Choroid plexus epithelial cell (primary cell): ENCODE data around the gene TCEAL8.

Experiments
- DNase-seq: peaks from one replicate; pipeline ENCODE4 v3.0.0-alpha.2; 2010; ENCODE audit warnings: low read depth
- H3K4me3 ChIP-seq: 2 replicates; pipeline ENCODE4 v1.5.1; 2011; ENCODE audit warnings: low read depth, mild to moderate bottlenecking, control low read depth, low read length, moderate library complexity
- TF ChIP-seq, protein P1 (sequence below): conservative IDR thresholded peaks from 2 replicates; pipeline ENCODE4 v1.5.1; 2011; ENCODE audit warnings: low read depth, mild to moderate bottlenecking, control low read depth, inconsistent platforms, low read length, moderate library complexity

Gene TCEAL8, protein sequence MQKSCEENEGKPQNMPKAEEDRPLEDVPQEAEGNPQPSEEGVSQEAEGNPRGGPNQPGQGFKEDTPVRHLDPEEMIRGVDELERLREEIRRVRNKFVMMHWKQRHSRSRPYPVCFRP

DNA sequence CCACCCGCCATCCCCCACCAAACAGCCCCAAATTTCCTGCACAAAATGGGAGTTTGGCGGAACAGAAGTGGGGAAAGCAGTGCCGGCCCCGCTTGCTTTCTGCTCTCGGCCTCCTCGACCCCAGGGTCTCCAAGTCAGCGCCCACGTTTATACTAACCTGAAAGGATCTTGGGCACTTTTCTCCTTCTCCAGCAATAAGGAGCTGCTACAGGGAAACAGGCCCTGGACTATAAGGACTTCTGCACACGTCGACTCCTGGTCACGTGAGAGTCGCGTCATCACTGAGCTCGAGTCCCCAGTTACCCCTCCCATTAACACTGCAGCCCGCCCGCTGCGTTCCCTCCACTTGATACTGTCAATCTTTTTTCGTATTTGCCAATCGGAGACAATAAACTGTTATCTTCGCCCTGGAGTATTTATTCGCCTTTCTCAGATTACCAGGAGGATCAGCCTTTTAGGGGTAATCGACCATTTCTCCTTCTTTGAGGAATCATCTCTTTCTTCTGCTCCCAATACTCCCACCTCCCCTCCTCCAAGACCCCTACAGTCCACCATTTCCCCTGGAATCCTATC lies at the start of gene TCEAL8:
Gene TCEAL8, minus strand, starts transcription at position 235 of the 573 bp plus-strand sequence. CDS start 1,176 bp downstream, outside the sequence.
- TF ChIP-seq, protein P1, sequence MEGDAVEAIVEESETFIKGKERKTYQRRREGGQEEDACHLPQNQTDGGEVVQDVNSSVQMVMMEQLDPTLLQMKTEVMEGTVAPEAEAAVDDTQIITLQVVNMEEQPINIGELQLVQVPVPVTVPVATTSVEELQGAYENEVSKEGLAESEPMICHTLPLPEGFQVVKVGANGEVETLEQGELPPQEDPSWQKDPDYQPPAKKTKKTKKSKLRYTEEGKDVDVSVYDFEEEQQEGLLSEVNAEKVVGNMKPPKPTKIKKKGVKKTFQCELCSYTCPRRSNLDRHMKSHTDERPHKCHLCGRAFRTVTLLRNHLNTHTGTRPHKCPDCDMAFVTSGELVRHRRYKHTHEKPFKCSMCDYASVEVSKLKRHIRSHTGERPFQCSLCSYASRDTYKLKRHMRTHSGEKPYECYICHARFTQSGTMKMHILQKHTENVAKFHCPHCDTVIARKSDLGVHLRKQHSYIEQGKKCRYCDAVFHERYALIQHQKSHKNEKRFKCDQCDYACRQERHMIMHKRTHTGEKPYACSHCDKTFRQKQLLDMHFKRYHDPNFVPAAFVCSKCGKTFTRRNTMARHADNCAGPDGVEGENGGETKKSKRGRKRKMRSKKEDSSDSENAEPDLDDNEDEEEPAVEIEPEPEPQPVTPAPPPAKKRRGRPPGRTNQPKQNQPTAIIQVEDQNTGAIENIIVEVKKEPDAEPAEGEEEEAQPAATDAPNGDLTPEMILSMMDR: no peak

DNA sequence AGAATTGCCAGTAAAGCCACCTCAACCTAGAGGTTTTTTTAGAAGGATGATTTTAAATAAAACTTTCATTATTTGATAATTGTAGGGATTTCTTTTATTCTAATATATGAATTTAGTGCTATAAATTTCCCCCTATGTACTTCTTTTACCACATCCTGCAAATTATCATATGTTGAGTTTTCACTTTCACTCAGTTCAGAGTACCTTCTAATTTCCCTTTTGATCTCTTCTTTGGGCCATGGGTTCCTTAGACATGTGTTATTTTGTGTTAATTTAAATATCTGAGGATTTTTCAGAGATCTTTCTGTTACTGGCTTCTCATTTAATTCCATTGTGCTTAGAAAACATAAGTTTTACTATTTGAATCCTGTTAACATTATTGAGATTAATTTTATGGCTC lies 49.8 kb upstream of the TCEAL8 start:
- no peak for DNase-seq
- no peak overlapping the region for H3K4me3 ChIP-seq
- TF ChIP-seq, protein P1: no peak

More for the DNA sequence above, at the start of gene TCEAL8:
- DNase-seq: peak; percentile 84
- H3K4me3 ChIP-seq: peak within 1 kb of the TSS; percentile 72

DNA sequence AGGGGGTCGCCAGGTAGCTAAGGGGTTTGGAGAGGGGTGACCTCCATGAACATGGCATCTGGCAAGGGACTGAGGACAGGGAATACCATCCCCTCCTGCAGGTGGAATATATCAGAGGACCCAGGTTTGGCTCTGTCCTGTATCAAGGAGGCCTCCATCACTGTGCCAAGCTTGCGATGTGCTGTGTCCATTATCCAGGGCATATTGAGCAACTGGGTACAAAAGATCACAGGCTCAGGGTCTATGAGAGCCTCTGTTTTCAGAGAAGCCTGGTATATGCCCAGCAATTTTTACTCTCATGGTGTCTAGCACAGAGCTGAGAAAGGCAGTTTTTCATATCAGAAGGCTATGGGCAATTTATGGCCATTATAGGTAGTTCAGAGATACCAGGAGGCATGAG lies 38.2 kb upstream of the TCEAL8 start:
- TF ChIP-seq, protein P1: no peak
- DNase-seq: no peak
- H3K4me3 ChIP-seq: no peak overlapping the region

DNA sequence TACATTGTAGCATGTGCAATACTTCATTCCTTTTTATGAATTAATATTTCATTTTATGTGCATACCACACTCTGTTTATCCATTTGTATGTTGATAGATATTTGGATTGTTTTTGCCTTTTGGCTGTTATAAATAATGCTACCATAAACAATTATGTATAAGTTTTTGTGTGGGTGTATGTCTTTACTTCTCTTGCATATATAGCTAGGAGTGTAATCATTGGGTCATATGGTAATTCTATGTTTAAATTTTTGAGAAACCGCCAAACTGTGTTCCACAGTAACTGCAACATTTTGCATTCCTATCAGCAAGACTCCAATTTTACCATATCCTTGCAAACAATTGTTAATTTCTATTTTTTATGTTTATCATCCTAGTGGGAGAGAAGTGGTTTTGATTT lies 24.7 kb upstream of the TCEAL8 start:
- DNase-seq: no peak
- no peak overlapping the region for H3K4me3 ChIP-seq
- TF ChIP-seq, protein P1: no peak

DNA sequence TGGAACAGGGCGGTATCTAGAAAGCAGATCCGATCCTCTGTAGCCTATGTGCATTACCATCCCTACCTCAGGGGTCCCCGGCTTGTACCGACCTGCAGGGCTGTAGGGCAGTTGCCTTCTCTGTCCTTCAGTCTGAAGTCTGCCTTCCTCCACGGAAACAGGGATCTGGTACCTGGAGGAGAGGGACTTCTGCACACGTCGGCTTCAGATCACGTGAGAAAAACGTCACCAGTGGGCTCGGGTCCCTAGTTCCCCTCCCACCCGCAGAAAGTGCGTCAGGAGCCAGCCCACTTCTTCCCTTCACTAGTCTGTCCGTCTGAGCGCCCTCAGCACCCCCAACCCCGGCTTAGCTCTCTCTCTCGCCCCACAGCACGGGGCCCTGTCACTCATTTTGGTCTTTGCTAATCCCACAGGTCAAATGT lies 21.6 kb upstream of the TCEAL8 start, which contains the start of gene TCEAL5:
Gene TCEAL5, minus strand, starts transcription at position 170 of the 422 bp plus-strand sequence. CDS start 2,187 bp downstream, outside the sequence.
- TF ChIP-seq, protein P1: no peak
- H3K4me3 ChIP-seq: no peak within 1 kb of the TSS
- DNase-seq: no peak

DNA sequence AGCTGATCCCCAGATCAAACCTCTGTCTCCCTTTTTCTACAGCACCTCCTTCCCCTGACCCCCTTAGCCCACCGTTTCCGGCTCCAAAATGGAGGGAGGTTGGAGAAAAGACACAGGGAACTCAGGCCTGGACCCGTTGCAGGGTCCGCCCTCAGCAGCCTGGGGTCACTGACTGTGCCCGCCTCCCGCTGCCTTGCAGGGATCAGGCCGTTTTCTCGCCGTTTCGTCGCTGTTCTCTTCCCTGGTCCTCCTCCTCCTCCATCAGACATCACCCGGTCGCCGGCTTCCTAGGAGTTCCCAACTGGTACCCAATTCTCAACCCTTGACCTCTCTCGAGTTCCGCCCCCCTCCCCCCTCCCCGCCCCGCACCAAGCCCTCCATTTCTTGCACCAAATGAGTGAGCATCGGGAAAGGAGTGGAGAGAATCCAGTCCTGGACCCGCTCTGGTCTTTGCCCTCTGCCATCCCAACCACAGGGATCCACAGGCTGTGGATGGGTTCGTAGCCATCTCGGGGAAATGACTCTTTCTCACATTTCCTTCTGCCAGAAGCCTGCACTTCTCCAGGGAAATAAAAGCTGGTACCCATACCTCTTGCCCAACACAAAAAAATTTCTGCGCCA lies 21.1 kb upstream of the TCEAL8 start:
- H3K4me3 ChIP-seq: no peak overlapping the region
- TF ChIP-seq, protein P1: no peak
- no peak for DNase-seq
